ENCODE measurements around the gene ZNF25. TPM values are rescaled to one million over a fixed set of nuclear protein-coding genes. Genes with fewer than 3 reads are reported as not detected.

ZNF25 gene
- total and polyA plus RNA-seq, 9 of the 15 experiments (the other 6 are each of a cell fraction or from before 2014, with no cell fraction given): 0.62 to 2.3 (median 1.6) TPM

DNA sequence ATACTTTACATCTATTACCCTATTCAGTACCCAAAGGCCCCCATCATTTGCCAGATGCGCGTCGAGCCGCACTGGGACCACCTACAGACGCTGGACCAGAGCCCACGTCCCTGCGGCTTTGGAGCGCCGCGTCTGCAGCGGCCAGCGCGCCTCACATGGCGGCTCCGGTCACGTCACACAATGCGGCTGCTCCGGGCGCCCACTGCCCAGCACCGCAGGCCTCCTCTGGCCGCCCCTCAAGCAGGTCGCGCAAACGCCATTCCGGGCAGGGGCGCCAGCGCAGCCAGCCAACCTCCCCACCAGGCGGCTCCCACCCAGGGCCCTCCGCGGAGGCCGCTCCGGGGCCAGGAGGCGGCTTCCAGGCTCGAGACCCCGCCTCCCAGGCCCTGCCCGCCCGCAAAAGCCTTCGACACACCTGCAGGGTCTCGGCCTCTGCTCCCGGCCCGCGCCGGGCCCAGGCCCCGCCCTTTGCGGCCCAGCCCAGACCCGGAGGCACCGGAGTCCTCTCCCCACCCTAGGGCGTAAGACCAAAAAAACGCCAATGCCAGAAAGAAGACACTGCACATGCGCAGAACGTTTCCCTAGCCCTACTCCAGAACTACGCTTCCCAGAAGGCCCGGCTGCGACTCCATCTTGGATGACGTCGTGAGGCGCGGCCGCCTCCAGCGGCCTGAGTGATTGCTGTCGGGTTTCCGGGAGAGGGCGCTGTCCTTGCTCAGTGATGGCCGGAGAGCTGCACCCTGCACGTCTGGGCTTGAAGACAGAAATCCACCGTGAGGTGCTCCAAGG is at the start of gene ZNF25 (continued):
- no peak for TF ChIP-seq XRCC4 (IDR thresholded peaks at IDR 0.05; ENCODE audit: extremely low read depth, insufficient read depth, insufficient read length)
- TF ChIP-seq ZNF146 (CRISPR knock-in tag; IDR thresholded peaks at IDR 0.05; ENCODE audit: unreplicated experiment): no peak
- TF ChIP-seq KDM5B (IDR thresholded peaks at IDR 0.05; ENCODE audit: insufficient replicate concordance, low read depth, low read length): peak; percentile 86
- TF ChIP-seq MAFK (IDR thresholded peaks at IDR 0.05; ENCODE audit: low read length): no peak
- TF ChIP-seq, protein P1, sequence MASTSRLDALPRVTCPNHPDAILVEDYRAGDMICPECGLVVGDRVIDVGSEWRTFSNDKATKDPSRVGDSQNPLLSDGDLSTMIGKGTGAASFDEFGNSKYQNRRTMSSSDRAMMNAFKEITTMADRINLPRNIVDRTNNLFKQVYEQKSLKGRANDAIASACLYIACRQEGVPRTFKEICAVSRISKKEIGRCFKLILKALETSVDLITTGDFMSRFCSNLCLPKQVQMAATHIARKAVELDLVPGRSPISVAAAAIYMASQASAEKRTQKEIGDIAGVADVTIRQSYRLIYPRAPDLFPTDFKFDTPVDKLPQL (IDR thresholded peaks at IDR 0.05; ENCODE audit: extremely low read depth, insufficient read length): no peak
- no peak for TF ChIP-seq MAFG (tag; conservative IDR thresholded peaks at IDR 0.05)
- TF ChIP-seq, protein P2, sequence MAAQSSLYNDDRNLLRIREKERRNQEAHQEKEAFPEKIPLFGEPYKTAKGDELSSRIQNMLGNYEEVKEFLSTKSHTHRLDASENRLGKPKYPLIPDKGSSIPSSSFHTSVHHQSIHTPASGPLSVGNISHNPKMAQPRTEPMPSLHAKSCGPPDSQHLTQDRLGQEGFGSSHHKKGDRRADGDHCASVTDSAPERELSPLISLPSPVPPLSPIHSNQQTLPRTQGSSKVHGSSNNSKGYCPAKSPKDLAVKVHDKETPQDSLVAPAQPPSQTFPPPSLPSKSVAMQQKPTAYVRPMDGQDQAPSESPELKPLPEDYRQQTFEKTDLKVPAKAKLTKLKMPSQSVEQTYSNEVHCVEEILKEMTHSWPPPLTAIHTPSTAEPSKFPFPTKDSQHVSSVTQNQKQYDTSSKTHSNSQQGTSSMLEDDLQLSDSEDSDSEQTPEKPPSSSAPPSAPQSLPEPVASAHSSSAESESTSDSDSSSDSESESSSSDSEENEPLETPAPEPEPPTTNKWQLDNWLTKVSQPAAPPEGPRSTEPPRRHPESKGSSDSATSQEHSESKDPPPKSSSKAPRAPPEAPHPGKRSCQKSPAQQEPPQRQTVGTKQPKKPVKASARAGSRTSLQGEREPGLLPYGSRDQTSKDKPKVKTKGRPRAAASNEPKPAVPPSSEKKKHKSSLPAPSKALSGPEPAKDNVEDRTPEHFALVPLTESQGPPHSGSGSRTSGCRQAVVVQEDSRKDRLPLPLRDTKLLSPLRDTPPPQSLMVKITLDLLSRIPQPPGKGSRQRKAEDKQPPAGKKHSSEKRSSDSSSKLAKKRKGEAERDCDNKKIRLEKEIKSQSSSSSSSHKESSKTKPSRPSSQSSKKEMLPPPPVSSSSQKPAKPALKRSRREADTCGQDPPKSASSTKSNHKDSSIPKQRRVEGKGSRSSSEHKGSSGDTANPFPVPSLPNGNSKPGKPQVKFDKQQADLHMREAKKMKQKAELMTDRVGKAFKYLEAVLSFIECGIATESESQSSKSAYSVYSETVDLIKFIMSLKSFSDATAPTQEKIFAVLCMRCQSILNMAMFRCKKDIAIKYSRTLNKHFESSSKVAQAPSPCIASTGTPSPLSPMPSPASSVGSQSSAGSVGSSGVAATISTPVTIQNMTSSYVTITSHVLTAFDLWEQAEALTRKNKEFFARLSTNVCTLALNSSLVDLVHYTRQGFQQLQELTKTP (IDR thresholded peaks at IDR 0.05; ENCODE audit: low read depth in 1 of 2, partially characterized antibody in 2 of 2): peak in 1 of 2 experiments; percentile 86
- no peak for TF ChIP-seq ZNF408 (CRISPR knock-in tag; IDR thresholded peaks at IDR 0.05; ENCODE audit: low read depth)
- TF ChIP-seq DLX4 (CRISPR knock-in tag; IDR thresholded peaks at IDR 0.05): no peak
- no peak for TF ChIP-seq TFAM (CRISPR knock-in tag; conservative IDR thresholded peaks at IDR 0.05)
- TF ChIP-seq TRIM28 (IDR thresholded peaks at IDR 0.05): no peak
- TF ChIP-seq TCFL5 (CRISPR knock-in tag; conservative IDR thresholded peaks at IDR 0.05): no peak
- TF ChIP-seq ZFP30 (CRISPR knock-in tag; IDR thresholded peaks at IDR 0.05; ENCODE audit: borderline replicate concordance): no peak
- TF ChIP-seq, protein P3, sequence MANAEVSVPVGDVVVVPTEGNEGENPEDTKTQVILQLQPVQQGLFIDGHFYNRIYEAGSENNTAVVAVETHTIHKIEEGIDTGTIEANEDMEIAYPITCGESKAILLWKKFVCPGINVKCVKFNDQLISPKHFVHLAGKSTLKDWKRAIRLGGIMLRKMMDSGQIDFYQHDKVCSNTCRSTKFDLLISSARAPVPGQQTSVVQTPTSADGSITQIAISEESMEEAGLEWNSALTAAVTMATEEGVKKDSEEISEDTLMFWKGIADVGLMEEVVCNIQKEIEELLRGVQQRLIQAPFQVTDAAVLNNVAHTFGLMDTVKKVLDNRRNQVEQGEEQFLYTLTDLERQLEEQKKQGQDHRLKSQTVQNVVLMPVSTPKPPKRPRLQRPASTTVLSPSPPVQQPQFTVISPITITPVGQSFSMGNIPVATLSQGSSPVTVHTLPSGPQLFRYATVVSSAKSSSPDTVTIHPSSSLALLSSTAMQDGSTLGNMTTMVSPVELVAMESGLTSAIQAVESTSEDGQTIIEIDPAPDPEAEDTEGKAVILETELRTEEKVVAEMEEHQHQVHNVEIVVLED (CRISPR knock-in tag; IDR thresholded peaks at IDR 0.05): no peak
- no peak for TF ChIP-seq CBFA2T3 (IDR thresholded peaks at IDR 0.05)
- TF ChIP-seq MLLT1 (IDR thresholded peaks at IDR 0.05): no peak
- TF ChIP-seq SRSF9 (IDR thresholded peaks at IDR 0.05; ENCODE audit: borderline replicate concordance, low read depth, low read length): no peak
- no peak for TF ChIP-seq SMARCE1 (IDR thresholded peaks at IDR 0.05)
- no peak for TF ChIP-seq GATAD2B (IDR thresholded peaks at IDR 0.05; ENCODE audit: borderline replicate concordance)
- no peak for TF ChIP-seq ZNF830 (CRISPR knock-in tag; IDR thresholded peaks at IDR 0.05)

All from K562 (cell line).